IPS DF 4.7 (cell line): ENCODE data around the gene HSPA12A.

Experiments
- DNase-seq: peaks from one replicate; pipeline ENCODE4 v3.0.0-alpha.2; 2013; ENCODE audit warnings: low spot score; ENCODE audit errors: extremely low read depth

Gene HSPA12A

DNA sequence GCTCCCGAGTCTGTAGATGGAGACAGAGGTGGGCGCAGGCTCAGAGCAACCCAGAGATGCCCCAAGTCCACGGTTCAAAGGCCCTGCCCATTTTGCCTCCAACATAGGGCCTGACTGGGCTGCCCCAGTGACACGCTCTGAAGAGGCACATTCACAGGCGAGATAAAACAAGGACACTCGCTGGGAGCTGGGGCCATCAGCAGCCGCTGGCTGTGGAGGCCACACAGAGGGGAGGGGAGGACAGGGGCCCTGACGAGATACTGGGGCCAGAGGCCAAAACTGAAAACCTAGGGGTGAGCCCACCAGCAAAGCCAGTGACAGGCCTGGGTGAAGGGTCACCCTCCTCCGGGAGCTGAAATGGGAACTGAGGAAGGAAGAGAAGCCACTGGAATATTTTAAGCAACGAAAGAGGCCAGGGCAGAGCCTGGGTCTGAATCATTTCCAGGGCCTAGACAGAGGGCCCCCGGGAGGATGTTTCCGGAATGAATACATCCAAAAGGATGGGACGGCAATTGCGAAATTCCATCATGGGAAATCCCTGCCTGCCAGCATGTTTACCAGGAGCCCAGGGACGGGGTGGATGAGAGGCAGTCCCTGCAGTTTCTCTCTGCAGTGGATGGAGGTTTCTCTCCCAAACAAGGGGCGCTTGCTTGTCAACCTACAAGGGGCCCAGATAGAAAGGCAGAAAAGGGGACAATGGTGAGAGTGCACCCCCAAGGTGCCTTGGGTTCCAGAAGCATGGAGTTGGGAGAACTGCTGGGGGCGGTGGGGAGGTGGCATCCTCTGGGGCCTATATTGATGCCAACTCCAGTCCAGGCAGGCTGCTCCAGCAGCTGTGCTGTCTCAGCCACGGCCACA lies 29.0 kb upstream of the HSPA12A start:
- DNase-seq: no peak

DNA sequence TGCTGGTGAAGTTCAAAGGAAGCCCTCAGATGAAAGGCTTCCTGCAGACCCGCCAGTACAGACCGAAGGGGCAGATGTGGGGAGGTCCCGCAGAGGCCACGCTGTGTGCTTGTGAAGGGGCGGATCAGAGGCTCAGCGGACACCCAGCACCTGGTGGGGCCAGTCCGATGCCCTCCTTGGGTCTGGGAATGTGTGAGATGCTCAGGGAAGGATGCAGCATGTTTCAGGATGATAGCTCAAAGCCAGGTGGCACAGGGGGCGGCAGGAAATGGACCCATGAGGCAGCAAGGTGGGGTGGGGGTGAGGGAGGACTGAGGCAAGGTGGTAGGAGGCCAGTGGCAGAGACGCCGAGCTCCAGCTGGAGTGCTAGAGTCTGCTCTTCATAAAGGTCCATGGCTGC lies 27.9 kb upstream of the HSPA12A start:
- no peak for DNase-seq

DNA sequence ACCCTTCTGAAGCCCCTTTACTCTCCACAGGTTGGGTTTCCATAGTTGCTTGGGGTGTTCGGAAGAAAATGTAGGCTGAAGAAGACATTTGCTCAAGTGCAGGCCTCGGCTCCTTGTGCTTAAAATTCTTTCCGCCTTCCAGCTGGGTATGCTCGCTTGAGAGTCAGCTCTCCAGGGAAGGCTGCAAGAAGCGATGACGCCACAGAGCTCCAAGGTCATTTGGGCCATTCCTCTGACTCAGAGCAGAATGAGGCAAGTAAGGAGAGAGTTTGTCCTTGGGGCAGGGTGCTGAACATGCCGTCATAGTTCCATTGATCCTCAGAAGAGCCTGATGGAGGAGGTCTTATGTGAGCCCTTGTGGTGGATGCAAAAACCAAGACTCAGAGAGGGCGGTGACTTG lies 27.4 kb upstream of the HSPA12A start:
- DNase-seq: no peak

DNA sequence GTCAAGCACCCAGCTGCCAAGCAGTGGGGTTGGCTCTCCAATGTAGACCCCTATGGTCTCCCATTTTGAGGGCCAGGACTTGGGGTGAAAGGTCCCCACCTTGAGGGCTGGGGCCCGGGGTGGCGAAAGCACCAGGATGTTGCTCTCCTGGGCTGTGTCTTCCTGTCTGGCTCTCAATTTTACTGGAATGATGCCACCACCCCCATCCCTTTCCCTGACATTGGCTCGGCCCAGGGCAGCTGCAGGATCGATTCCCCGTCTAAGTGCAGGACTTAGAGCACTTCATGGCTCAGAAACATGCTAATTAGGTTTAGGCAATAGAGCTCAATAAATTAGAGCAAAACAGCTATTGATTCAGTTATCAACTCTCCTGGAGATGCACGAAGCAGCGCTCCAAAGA lies 27.0 kb upstream of the HSPA12A start:
- DNase-seq: no peak

GRCh38 chr10:116768786-116769185 lies 26.4 kb upstream of the HSPA12A start:
- no peak for DNase-seq

DNA sequence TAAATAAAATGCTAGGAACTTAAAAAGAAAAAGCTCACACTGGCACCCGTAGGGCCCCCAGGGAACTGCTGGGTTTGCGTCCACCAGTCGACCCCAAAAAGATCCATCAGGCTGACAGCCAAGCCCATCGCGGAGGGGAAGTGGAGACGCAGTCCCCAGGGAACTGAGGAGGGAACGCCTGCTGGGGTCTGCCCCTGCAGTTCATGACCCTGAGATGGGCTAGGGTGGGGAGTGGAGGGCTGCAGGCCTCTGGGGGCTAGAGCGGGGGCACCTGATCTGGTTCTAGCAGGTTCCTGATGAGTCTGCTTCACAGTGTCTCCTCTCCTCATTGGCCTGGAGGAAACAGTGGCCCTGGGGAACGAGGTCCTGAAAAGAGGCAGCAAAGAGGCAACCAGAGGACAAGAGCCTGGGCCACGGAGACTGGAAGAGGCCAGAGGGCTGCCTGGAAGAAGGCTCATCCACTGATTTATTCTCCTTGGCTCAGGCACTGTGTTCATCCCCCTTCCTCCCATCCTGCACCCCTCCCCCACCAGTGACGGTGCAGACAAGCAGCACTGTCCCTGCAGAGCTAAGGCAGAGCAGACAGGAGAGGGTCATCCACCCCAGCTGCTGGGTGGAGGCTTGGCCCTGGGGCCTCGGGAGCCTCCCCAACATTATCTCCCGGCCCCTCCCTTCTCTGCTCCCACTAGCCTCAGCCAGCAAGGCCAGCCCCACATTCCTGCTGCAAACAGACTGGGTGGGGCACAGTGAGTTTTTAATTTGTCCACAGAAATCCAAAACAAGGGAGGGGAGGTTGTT lies 24.7 kb upstream of the HSPA12A start:
- DNase-seq: no peak

GRCh38 chr10:116766241-116766827 lies 24.0 kb upstream of the HSPA12A start:
- DNase-seq: no peak

GRCh38 chr10:116765648-116766081 lies 23.3 kb upstream of the HSPA12A start:
- no peak for DNase-seq

DNA sequence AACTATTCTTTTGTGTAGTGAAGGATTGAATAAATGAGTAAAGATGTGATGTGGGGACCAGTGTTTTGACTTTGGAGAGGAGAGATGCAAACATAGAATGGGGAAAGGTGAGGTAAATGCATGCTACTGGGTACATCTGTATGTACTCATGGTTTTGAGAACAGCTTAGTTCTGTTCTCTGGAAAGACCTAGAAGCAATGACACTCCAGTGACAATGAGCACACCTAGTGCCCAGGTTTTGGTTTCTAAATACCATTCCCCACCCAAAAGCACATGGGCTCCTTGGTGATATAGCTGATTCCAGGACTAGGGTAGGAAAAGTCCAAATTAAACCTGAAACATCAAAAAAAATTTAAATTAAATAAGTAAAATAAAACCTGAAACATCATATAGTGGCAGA lies 22.6 kb upstream of the HSPA12A start:
- DNase-seq: no peak

- no peak for DNase-seq
Observed at GRCh38 chr10:116763440-116763839, 21.1 kb upstream of the HSPA12A start.

DNA sequence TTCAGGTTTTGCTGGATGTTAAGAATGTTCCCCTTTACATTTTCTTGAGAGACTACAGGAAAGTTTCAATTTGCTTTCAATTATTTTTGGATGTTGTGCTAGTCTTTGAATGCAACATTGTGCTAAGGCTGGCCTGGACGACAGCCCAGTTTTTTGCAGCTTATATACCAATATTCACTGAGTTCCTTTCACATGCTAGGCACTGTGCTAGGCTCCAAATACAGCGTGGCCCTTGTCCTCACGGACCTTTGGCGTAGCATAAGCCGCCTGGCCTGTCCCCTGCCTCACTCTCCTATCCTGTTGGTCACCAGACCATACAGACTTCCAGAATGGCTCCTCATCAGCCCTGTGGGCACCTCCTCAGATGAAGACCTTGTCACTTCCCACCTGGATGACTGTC lies 19.5 kb upstream of the HSPA12A start:
- no peak for DNase-seq

GRCh38 chr10:116760919-116761318 lies 18.6 kb upstream of the HSPA12A start:
- DNase-seq: no peak

- no peak for DNase-seq
Observed at GRCh38 chr10:116757246-116757645, 14.9 kb upstream of the HSPA12A start.

GRCh38 chr10:116756277-116756676 lies 13.9 kb upstream of the HSPA12A start:
- no peak for DNase-seq

DNA sequence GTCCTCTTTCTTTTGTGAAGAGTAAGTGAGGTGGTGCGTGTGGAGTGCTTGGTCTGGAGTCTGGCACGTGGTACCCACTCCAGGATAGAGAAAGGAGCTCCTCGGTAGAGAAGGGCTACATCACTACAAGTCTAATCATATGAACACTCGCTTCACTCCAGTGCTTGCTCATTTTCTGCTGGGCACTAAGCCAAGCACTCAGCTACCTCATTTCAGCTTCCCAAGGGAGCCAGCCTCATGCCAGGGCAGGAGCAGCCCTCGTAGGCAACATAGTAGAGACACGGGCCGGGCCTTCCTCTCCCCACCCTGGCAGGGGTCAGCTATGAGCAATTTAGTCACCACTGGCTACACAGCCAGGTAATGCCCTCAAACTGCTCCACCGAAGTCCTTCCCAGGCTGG lies 11.4 kb upstream of the HSPA12A start:
- DNase-seq: no peak

DNA sequence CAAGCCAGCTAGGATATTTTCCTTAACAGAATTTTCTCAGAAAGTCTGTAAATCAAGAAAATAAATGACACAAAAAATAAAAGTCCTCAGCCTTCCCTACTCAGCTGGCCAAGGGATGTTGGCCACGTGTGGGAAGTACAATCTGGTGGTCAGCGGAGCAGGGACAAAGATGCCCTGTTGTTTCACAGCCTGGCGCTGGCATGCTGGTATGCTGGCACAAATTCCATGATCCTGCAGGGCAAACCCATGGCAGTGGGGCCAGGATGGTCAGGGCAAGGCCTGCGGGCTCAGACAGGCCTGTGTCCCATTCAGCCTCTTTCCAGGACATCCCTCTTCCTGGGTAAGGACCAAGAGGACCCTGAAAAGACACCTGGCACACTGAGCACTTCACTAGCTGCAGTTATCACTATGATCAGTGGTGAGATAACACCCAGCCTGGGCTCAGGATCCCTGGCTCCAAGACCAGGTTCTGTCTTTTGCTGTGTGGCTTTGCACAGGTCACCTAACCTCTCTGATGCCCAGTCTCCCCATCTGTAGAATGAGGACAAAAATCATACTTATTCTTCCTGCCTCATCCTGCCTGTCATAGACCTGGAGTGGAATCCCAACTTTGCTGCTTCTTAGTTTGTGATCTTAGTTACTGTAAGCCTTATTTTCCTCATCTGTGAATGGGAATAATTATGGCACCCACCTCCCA lies 10.8 kb upstream of the HSPA12A start:
- DNase-seq: no peak

DNA sequence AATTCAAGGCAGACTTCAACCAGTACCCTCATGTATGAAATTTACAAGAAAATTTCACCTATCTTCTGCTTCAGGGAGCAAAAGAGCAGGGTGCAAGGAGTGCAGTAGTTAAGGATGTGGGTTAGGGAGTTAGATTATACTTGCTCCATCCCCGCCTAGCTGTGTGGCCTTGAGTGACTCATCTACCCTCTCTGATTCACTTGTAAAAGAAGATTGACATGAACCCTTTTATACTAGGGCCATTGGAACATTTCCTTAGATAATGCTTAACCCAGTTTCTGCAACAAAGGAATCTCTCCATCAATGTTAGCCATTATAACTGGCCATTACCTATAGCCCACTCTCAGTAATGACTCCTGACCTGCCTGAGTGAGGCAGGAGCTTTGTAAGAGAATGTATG lies 10.2 kb upstream of the HSPA12A start:
- DNase-seq: no peak

DNA sequence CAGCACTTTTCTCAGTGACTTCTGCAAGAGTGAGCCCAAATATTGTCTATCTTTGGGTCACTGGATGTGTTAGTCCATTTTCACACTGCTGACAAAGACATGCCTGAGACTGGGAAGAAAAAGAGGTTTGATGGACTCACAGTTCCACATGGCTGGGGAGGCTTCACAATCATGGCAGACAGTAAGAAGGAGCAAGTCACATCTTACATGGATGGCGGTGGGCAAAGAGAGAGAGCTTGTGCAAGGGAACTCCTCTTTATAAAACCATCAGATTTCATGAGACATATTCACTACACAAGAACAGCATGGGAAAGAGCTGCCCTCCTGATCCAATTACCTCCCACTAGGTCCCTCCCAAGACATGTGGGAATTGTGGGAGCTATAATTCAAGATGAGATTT lies 6.1 kb upstream of the HSPA12A start:
- DNase-seq: no peak

GRCh38 chr10:116748041-116748440 lies 5.7 kb upstream of the HSPA12A start:
- DNase-seq: no peak

DNA sequence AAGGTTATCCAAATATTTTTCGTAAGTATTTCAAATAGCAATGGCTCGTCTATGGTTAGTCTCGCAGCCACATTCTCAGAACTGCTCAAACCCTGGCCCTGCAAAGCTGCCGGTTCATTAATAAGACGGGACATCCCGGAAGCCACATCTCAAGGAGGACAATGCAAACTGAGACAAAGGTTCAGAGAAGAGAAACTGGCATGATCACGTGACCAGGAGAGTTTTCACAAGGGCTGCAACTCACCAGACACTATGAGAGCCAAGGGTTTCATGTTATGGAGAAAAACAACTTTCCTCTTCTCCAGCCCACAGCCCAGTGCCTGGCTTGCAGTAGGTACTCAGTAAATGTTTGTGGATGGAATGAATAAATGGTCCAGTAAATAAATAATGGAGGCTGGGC lies 5.0 kb upstream of the HSPA12A start:
- no peak for DNase-seq

DNA sequence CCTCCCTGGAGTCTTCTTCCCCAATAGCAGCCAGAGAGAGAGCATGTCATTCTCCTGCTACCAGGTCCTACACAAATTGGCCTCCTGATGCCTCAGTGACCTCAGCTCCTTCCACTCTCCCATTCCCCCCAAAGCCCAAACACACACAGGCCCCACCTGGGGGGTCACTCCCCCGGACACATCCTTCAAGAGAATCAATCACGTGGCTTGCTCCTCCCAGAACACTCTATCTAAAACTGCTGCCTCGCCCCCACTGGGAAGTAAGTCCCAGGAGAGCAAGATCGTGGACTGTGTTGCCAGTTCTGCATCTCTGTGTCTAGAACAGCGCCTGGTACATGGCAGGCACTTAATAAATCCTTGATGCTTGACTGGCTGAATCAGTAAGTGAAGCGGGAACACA lies 2.5 kb upstream of the HSPA12A start:
- no peak for DNase-seq
